Suprapubic skin (tissue), 3 donors: ENCODE measurements around the gene DUSP14.

ENCODE experiments used
- POLR2A ChIP-seq, 2 donors: fragments of 450-650 bp; IDR thresholded peaks; one replicate each; pipeline ENCODE4 v1.6.1; 2017; ENCODE audit warnings: antibody characterized with exemption in 2 of 2, mild to moderate bottlenecking in 2 of 2, moderate library complexity in 2 of 2
- TF ChIP-seq, protein P1 (sequence below), 2 donors: fragments of 200-600 bp in 1 of 2; fragments of 450-650 bp in 1 of 2; sonication (generic) in 1 of 2; IDR thresholded peaks; one replicate each; pipeline ENCODE4 v1.5.1; 2016 to 2019; ENCODE audit warnings: antibody characterized with exemption in 2 of 2, mild to moderate bottlenecking in 1 of 2, moderate library complexity in 1 of 2

GRCh38 chr17:37494971-37495370, 5.3 kb downstream of the DUSP14 start:
- TF ChIP-seq, protein P1, sequence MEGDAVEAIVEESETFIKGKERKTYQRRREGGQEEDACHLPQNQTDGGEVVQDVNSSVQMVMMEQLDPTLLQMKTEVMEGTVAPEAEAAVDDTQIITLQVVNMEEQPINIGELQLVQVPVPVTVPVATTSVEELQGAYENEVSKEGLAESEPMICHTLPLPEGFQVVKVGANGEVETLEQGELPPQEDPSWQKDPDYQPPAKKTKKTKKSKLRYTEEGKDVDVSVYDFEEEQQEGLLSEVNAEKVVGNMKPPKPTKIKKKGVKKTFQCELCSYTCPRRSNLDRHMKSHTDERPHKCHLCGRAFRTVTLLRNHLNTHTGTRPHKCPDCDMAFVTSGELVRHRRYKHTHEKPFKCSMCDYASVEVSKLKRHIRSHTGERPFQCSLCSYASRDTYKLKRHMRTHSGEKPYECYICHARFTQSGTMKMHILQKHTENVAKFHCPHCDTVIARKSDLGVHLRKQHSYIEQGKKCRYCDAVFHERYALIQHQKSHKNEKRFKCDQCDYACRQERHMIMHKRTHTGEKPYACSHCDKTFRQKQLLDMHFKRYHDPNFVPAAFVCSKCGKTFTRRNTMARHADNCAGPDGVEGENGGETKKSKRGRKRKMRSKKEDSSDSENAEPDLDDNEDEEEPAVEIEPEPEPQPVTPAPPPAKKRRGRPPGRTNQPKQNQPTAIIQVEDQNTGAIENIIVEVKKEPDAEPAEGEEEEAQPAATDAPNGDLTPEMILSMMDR (IDR thresholded peaks at IDR 0.05), result no peak
- no peak for TF ChIP-seq POLR2A (IDR thresholded peaks at IDR 0.05)
